HFFc6 (cell line): ENCODE data around the gene SEMG1. TPM values are rescaled to one million over a fixed set of nuclear protein-coding genes. Genes with fewer than 3 reads are reported as not detected.

ENCODE experiments used
- DNase-seq: peaks from one replicate; pipeline ENCODE4 v3.0.0-alpha.2; 2018
- H3K27ac Mint-ChIP-seq: 2 replicates; pipeline ENCODE4 v1.8.0; 2020; ENCODE audit warnings: mild to moderate bottlenecking, mixed read lengths
- H3K27me3 Mint-ChIP-seq: 2 replicates; pipeline ENCODE4 v1.8.0; 2021; ENCODE audit warnings: mild to moderate bottlenecking, moderate library complexity, mixed read lengths; ENCODE audit not compliant: insufficient read depth
- H3K36me3 Mint-ChIP-seq: 2 replicates; pipeline ENCODE4 v1.8.0; 2021; ENCODE audit warnings: low read depth, mixed read lengths
- H3K4me1 Mint-ChIP-seq: 2 replicates; pipeline ENCODE4 v1.8.0; 2020; ENCODE audit warnings: low read depth, mixed read lengths
- H3K4me3 Mint-ChIP-seq: 2 replicates; pipeline ENCODE4 v1.8.0; 2020; ENCODE audit warnings: mild to moderate bottlenecking, moderate library complexity, mixed read lengths
- H3K9me3 Mint-ChIP-seq: 2 replicates; pipeline ENCODE4 v1.8.0; 2020; ENCODE audit warnings: mild to moderate bottlenecking, mixed read lengths
- CTCF ChIP-seq: fragments of 200-600 bp; sonication (generic); IDR thresholded peaks from 2 replicates; pipeline ENCODE4 v1.5.0; 2021; ENCODE audit warnings: antibody characterized with exemption, mild to moderate bottlenecking
- total RNA-seq, 6 experiments: library from RNA; stranded (reverse); fragmentation: NEBNext Ultra II Directional; extraction: Animal tissue kit (Norgen Biotek cat#: 25700); gene quantifications; 2 replicates in 1 of 6; 3 replicates in 5 of 6; pipeline ENCODE4 v1.2.3, GENCODE V29; 2021

Gene SEMG1
- total RNA-seq, 6 experiments from 2014 or later, result not detected

GRCh38 chr20:45238139-45238538, 31.3 kb downstream of the SEMG1 start:
- Mint-ChIP-seq H3K36me3 (no peaks in the 10 kb centered on the region), H3K27me3 (peaks cover 8% of the 10 kb centered on the region), H3K27ac (no peak overlapping the region), H3K4me1 (no peaks in the 10 kb centered on the region), H3K4me3 (no peak overlapping the region), H3K9me3 (peaks cover 7% of the 10 kb centered on the region; the same call in 1 of the 2 replicates)
- DNase-seq, result no peak
- no peak for TF ChIP-seq CTCF

GRCh38 chr20:45246109-45246508, 39.3 kb downstream of the SEMG1 start:
- H3K27ac Mint-ChIP-seq, result no peak overlapping the region
- no peaks in the 10 kb centered on the region for H3K36me3 Mint-ChIP-seq
- H3K27me3 Mint-ChIP-seq, result peaks cover 5% of the 10 kb centered on the region
- no peak overlapping the region for H3K4me3 Mint-ChIP-seq
- no peaks in the 10 kb centered on the region for H3K4me1 Mint-ChIP-seq
- TF ChIP-seq CTCF, result no peak
- no peaks in the 10 kb centered on the region for H3K9me3 Mint-ChIP-seq
- DNase-seq, result no peak

GRCh38 chr20:45247865-45248264, 41.0 kb downstream of the SEMG1 start:
- Mint-ChIP-seq H3K36me3 (no peaks in the 10 kb centered on the region), H3K27ac (no peak overlapping the region), H3K27me3 (peaks cover 12% of the 10 kb centered on the region), H3K4me1 (no peaks in the 10 kb centered on the region), H3K4me3 (no peak overlapping the region), H3K9me3 (no peaks in the 10 kb centered on the region)
- TF ChIP-seq CTCF, result no peak
- no peak for DNase-seq

GRCh38 chr20:45248609-45249008, 41.8 kb downstream of the SEMG1 start:
- Mint-ChIP-seq H3K36me3 (no peaks in the 10 kb centered on the region), H3K27me3 (peaks cover 12% of the 10 kb centered on the region), H3K4me1 (no peaks in the 10 kb centered on the region), H3K4me3 (no peak overlapping the region), H3K27ac (no peak overlapping the region), H3K9me3 (no peaks in the 10 kb centered on the region)
- no peak for TF ChIP-seq CTCF
- DNase-seq, result no peak

- Mint-ChIP-seq H3K27me3 (peaks cover 9% of the 10 kb centered on the region), H3K27ac (no peak overlapping the region), H3K4me1 (no peaks in the 10 kb centered on the region), H3K9me3 (no peaks in the 10 kb centered on the region), H3K4me3 (no peak overlapping the region), H3K36me3 (no peaks in the 10 kb centered on the region)
- TF ChIP-seq CTCF, result no peak
- DNase-seq, result no peak
These were observed 45.2 kb downstream of the SEMG1 start for GRCh38 chr20:45251884-45252560.

GRCh38 chr20:45253261-45253660, 46.4 kb downstream of the SEMG1 start:
- no peak overlapping the region for H3K4me3 Mint-ChIP-seq
- H3K4me1 Mint-ChIP-seq, result no peaks in the 10 kb centered on the region
- no peak for DNase-seq
- TF ChIP-seq CTCF, result no peak
- H3K27me3 Mint-ChIP-seq, result peaks cover 14% of the 10 kb centered on the region
- H3K36me3 Mint-ChIP-seq, result no peaks in the 10 kb centered on the region
- no peaks in the 10 kb centered on the region for H3K9me3 Mint-ChIP-seq
- H3K27ac Mint-ChIP-seq, result no peak overlapping the region
